GM18511 (cell line): ENCODE data around the gene FXYD3.
"Not testable (repeated sequence)": the region's sequence is repeated elsewhere in the genome, so short reads cannot be mapped to it uniquely, and the experiment has no call there.

Experiments
- ATAC-seq: cut with Tn5 transposase; IDR thresholded peaks from one replicate; pipeline ENCODE4 v1.9.1; 2021; ENCODE audit warnings: mild to moderate bottlenecking, moderate library complexity; ENCODE audit not compliant: unreplicated experiment

Gene FXYD3

DNA sequence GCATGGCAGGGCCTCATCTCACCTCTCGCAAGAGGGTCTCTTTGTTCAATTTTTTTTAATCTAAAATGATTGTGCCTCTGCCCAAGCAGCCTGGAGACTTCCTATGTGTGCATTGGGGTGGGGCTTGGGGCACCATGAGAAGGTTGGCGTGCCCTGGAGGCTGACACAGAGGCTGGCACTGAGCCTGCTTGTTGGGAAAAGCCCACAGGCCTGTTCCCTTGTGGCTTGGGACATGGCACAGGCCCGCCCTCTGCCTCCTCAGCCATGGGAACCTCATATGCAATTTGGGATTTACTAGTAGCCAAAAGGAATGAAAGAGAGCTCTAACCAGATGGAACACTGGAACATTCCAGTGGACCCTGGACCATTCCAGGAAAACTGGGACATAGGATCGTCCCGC, 8.0 kb downstream of the FXYD3 start:
- ATAC-seq: no peak

DNA sequence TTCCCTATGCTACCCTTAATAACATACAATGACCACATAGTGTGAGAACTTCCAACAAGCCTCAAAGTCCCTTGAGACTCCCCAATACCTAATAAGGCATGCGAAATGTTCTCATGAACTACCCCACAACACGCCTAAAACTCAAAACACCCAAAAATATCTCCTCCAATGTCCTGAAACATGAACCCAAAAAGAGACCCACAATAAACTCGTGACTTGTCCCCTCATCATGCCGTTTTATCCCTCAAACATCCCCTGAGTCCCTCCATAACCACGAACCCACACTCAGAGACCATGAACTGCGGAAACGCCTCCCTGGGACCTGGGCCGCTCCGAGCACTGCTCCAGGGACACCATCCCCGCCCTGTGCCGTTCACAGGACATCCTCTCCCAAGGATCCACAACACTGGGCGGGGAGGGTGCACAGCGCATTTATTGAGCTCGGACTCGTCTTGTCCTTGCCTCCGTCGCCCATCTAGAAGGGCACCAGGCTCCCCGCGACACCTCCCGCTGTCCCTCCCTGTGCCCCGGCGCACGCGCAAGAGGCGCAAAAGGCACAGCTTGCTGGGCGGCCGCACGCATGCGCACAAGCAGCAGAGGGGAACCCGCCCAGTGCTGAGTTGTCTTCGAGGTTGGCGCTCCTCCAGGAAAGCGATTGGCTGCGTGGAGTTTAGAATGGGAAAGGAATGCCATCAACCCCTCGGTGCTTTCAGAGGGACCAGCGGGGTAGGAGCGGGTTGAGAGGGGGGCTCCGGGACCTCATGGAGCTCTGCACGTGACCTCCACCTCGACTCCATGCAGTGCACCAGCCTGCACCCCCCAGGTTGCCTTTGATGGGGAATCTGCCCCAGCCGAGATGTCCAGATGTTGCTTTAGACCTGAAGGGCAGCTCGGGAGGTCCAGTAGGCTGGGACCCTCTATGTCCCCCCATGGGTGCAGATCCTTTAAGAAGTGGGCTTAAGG, 8.8 kb downstream of the FXYD3 start:
- ATAC-seq: peak; percentile 83

DNA sequence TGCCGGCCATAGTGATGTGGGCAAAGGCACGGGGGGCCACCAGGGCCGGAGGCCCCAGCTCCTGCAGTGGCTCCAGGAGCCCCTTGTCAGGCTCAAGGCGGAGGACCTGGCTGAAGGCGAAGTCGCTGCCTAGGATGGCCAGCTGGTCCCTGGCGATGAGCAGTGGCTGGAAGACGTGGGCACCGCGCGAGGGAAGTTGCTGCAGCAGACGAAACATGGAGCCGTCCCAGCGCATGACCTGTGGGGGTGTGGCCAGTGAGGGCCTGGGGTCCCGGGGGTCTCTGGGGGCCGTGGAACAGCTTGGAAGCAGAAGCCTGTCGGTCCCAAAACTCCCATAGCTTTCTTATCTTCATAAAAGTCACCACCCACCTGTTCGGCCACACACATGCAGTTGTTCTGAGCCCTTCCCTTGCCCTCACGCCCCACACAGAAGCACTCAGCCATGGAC, 9.7 kb downstream of the FXYD3 start:
- no peak for ATAC-seq

DNA sequence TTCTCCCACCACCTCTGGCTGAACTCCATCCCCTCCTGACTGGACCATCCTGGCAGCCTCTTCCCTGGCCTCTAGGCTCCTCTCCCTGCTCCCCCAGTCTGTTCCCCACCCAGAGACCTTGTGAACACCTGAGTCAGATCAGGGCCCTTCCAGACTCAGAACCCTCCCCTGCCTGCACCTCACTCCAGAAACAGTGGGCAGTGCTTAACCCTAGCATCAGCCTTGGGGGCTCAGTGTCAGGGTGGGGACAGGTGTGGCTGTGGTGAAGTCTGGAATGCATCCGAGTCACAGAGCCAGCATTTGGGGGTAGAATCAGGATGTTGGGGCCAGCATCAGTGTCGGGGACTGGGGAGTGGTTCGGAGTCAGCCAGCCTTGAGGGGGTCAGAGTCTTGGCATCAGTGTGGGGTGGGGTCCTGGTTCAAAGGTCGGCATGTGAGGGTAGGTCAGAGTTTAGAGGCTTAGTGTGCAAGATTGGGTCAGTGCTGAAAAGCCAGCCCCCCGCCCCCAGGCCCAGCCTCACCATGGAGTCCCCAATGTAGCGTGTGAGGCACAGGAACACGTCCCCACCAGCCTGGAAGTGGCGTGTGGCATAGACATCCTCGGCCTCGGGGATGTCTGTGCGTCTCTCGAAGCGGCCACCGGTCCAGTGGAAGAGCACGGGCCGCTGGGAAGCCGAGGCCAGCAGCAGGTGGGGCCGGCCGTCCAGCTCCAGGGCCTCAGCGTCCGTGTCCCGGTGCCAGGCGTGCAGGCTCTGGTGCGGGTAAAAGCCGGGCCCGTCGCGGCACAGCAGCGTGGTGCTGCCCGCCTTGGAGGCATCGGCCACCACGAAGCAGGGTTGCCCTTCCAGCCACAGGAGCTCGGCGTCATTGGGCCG, 10.4 kb downstream of the FXYD3 start:
- no peak for ATAC-seq

DNA sequence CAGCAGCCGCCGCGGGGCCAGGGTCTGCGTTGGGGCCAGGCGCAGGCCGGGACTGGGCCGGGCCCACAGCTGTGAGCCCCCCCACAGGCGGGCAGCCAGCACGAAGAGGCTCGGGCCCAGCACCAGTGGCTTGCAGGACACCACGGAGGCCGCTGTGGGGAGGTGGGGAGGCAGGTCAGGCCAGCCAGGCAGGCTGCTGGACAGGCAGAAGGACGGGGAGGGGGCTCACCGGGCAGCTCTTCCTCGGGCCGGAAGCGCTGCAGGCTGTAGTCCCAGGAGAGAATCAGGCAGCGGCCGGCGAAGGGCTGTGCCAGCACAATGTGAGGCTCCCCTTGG, 11.0 kb downstream of the FXYD3 start:
- ATAC-seq: no peak

DNA sequence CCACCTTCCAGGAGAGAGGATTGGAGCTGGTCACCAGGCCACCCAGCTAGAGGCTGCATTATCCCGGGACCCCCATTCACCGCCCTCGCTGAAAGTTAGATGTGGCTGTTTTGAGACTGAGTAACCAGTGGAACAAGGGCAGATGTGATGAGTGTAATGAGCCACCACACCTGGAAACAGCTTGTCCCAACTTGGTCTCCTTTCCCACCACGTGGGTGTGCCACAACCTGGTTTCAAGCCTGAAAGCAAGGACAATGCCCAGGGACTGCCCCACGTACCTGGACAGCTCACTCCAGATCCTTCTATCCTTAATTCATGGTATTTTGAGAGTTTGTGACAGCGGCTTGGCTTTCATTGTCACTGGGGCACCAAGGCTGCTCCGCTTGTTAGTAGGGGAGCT, 12.2 kb downstream of the FXYD3 start:
- no peak for ATAC-seq

DNA sequence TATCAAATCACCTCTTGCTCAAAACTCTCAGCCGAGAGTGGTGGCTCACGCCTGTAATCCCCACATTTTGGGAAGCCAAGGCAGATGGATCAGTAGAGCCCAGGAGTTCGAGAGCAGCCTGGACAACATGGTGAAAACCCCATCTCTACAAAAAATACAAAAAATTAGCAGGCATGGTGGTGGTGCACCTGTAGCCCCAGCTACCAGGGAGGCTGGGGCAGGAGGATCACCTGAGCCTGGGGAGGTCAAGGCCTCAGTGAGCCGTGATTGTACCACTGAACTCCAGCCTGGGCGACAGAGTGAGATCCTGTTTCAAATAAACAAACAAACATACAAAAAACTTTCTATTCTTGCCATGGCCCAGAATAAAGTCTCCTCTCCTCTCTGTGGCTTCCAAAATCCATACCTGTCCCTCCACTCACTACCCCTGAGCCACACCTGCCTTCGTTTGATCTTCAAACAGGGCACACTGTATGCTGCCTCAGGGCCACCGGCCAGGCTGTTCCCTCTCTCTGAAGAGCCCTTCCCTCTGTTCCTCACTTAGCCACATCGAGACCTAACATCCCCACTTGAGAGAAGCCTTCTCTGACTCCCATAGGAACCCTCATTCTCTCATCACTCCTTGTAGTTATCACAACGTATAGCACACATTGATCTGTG, 12.9 kb downstream of the FXYD3 start:
- no peak for ATAC-seq

DNA sequence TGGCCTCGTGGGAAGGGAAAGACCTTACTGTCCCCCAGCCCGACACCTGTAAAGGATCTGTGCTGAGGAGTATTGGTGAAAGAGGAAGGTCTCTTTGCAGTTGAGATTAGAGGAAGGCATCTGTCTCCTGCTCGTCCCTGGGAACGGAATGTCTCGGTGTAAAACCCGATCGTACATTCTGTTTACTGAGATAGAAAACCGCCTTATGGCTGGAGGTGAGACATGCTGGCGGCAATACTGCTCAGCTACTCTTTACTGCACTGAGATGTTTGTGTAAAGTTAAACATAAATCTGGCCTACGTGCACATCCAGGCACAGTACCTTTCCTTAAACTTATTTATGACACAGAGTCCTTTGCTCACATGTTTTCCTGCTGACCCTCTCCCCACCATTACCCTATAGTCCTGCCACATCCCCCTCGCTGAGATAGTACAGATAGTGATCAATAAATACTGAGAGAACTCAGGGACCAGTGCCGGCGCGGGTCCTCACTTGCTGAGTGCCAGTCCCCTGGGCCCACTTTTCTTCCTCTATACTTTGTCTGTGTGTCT, 14.2 kb downstream of the FXYD3 start:
- ATAC-seq: not testable (repeated sequence)

DNA sequence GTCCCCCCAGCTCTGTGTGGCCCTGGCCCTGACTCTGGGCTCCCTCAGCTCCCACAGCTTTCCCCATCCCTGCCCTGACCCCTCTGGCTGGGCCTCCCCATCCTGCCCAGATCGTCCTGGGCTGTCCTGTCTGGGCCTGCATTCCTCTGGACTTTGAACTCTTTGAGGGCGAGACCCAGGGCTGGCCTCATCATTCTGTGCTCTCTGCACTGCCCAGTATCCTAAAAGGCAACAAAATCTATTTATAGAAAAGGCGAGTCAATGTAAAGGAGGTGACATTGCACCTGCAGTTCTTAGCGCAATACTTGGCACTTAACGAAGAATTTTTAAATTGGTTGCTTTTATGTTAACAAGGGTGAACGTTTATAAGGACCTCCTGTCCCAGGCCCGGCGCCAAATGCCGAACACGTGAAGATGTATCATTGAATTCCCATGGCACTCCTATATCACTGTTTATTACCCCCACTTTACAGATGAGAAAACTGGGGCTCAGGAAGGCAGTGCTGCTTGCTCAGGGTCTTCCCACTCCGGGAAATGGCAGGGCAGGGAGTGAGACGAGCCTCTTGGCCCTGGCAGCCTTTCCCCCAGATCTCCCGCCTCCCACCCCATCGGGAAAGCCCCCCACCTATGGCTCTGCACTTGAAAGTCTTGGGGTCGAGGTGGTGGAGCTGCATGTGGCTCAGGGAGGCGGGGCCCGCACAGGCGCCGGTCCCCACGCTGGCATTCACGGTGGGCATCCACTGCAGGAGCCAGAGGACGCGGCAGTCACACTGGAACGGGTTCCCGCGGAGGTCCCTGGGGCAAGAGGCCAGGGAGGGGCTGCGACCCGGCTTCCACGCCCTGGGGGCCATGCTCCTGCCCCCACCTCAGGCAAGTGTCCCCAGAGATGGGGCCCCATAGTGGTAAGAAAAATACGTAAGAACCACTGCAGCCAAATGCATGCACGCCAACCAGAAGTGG, 15.4 kb downstream of the FXYD3 start:
- no peak for ATAC-seq

DNA sequence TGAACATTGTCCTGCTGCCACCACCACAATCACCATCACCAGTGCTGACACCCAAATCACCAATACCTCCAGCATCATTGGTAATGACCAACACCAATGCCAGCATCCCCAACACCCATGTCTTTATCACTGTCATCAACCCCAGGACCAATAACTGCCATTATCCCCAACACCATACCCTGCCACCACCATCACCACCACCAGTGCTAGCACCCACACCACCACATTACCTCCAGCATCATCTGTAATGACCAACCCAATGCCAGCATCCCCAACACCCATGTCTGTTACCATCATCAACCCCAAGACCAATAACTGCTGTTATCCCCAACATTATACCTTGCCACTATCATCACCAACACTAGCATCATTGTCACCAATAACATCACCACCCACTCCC, 16.6 kb downstream of the FXYD3 start:
- ATAC-seq: no peak

DNA sequence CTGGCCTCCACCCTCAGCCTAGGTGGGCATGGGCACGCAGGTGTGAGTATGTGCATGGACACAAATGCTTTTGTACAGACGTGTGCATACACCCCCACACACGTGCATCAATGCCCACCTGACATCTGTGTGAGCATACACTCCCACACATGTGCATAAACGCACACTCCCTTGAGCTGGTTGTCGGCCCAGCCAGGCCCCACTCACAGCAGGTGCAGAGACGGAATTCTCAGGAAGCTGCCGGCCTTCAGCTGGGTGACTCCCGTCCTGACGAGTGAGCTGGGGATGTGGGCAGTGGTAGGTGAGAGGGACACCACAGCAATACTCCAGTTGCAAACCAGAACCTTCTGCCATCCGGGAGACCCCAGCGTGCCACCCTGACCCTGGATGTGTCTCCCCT, 18.2 kb downstream of the FXYD3 start:
- ATAC-seq: no peak

DNA sequence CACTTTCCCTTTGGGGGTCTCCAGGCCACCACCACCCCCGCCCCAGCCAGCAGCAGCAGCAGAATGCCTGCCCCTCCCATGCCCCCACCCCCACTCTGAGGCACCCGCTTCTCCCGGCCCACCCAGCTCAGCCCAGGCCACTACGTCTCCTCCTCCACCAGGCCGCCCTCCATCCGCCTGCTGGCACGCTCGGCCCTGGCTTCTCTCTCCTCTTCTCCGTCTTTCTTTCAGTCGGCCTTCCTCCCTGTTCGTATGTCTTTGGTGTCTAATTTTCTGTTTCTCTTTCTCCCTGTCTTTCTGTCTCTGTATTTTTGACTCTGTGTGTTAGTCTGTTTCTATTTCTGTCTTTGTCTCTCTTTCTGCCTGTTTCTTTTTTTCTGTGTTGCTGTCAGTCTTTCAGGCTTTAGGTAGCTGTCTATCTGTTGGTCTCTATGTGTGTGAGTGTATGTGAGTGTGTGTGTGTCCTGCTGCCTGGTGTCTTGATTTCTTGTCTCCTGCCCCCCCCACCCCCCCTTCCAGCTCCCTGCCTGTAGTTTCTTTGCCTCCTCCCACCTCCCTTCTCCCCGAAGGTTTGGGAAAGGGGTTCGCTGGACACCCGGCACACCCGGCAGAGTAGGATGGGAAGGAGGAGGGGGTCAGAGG, 19.1 kb downstream of the FXYD3 start, which contains the start of gene LGI4:
Gene LGI4 (minus strand): TSS at position 459 of the 642 bp plus-strand sequence. CDS start 379 bp downstream, at position 80.
- ATAC-seq: no peak

DNA sequence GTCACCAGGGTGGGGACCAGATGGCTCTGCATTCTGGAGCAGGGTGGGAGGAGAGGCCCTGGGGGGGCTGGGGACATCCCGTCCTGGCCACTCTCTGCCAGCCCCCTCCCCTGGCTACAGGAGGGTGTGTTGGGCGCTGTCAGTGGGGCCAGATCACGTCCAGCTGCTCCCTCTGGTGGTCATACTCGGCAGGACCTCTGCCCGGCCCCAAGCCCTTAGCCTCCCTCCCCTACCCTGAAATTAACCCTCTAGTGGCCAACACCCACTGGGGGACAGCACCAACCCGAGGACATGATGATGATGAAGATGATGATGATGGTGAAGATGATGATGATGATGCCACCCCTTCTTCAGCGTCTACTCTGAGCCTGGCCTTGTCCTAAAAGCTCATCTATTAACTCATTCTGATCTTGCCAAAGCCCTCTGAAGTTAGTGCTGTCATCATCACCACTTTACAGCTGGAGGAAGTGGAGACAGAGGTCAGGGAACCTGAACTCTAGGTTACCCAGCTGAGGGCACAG, 19.8 kb downstream of the FXYD3 start:
- ATAC-seq: no peak

DNA sequence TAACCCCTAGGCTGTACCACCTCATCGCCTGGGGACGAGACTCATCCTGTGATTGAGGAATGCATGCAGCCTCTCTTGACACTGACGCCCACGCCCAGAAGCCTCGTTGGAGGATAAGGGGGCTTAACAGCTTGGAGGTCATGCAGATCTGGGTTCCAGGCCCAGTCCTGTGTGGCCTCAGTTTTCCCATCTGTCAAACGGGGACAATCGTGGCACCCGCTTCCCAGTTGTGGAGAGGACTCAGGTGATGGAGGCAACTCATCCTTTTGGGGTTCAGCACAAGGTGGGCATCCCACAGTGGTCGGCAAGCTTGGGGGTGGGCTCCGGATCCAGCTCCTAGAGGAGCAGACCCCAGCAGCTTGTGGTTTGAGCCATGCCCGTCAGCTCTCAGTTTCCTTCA, 20.6 kb downstream of the FXYD3 start:
- no peak for ATAC-seq

DNA sequence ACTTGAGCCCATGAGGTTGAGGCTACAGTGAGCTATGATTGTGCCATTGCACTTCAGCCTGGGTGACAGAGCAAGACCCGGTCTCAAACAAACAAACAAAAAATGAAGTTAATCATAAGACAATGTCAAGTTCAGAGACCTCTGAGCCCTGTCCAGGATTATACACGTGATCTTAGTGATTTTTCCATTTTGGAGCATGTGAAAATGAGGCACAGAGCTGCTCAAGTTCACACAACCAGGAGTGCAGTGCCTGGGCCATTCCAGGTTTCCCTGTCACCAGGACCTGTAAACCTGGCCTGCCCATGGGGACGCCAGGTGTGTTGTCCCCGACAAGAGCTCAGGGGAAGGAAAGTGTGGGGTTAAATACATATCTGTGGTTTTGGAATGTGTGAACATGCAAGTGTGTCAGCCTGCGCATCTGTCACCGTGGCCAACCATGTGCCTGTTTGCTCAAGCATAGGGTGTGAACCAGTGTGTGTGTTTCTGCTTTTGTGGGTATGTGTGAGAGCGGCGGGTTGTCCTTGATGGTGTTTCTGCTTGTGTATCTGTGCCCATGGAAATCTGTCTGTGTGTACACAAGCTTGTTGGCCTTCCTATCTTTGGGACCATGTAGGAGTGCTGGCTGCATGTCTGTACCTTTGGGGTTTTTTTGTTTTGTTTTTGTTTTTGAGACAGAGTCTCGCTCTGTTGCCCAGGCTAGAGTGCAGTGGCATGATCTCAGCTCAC, 21.5 kb downstream of the FXYD3 start:
- ATAC-seq: no peak

DNA sequence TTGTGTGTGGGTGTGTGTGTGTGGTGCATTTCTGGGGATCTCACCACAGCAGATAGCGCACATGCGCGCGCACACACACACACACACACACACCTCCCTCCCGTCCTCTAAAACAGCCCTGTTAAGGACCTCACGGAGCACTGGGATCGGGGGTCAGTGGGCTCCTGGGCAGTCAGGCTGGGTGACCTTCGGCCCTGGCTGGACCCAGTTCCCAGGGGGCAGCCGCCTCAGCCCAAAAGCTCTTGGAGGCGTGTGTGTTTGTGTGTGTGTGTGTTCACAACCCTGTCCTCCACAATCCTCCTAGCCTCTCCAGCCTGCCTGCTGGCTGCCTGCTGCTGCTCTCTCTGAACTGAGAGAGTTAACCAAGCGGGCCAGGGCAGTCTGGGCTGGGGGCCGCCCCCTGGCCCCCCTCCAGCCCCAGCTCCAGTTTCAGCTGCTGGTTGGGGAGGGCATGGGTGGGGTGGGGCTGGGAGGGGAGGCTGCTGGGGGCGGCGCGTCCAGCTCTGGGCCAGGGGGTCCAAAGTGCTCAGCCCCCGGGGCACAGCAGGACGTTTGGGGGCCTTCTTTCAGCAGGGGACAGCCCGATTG, 22.8 kb downstream of the FXYD3 start, which contains the start of gene FXYD1:
Gene FXYD1 (plus strand): TSS at position 520 of the 588 bp plus-strand sequence. CDS start 1,256 bp downstream, outside the sequence.
- no peak for ATAC-seq

DNA sequence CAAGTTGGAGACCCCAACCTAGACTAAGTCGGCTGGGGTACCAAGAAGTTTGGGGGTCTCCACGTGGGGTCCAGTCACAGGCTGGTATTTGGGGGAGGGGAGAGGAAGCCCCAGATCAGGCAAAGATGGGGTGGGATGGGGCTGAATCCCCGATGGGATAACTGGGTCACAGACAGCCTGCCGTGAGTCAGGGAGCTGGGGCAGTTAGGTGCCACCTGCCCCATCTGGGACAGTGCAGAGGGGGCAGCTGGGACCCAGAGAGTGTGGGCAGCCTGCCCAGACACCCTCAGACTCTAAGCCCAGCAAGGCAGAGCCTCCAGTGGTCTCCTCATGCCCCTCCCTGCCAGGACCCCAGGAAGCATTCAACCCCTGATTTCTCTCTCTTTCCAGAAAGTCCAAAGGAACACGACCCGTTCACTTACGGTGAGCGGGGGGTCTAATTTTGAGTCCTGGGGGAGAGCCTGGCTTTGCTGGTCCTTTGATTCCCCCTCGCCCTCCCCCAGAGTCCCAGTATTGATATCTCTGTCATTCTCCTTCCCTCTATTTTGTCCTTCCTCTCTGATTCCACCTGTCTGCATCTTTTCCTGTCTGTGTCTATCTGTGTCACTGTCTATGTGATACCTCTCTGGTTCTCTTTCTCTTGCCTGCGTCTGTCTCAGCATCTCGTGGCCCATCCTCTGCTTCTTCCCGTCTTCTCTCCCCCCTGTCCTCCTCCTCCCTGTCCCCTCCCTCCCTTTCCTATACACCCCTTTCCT, 24.8 kb downstream of the FXYD3 start:
- no peak for ATAC-seq
